ENCODE measurements around the gene ATP1B2.
A peak's percentile ranks its signal among the peaks of the same experiment; 100 is the strongest.

The ATP1B2 gene

GRCh38 chr17:7652388-7653356 lies 1.9 kb downstream of the ATP1B2 start:
- peaks cover 18% of the 10 kb centered on the region for H3K4me1 Mint-ChIP-seq
- ATAC-seq (no peak), DNase-seq (no peak)
- no peaks in the 10 kb centered on the region for H3K9me3 Mint-ChIP-seq
- no peak overlapping the region for H3K27ac Mint-ChIP-seq
- H3K27me3 Mint-ChIP-seq: peaks cover 55% of the 10 kb centered on the region
- no peak overlapping the region for H3K4me3 Mint-ChIP-seq

- H3K9me3 Mint-ChIP-seq: no peaks in the 10 kb centered on the region
- no peak for DNase-seq
- no peak overlapping the region for H3K27ac Mint-ChIP-seq
- H3K4me3 Mint-ChIP-seq: no peak overlapping the region
- peaks cover 15% of the 10 kb centered on the region for H3K4me1 Mint-ChIP-seq
- ATAC-seq: no peak
- H3K27me3 Mint-ChIP-seq: peaks cover 40% of the 10 kb centered on the region
Measured at GRCh38 chr17:7654832-7655540, 4.3 kb downstream of the ATP1B2 start.

GRCh38 chr17:7655541-7655840 lies 4.8 kb downstream of the ATP1B2 start:
- peaks cover 34% of the 10 kb centered on the region for H3K27me3 Mint-ChIP-seq
- peaks cover 10% of the 10 kb centered on the region for H3K4me1 Mint-ChIP-seq
- no peaks in the 10 kb centered on the region for H3K9me3 Mint-ChIP-seq
- H3K4me3 Mint-ChIP-seq: no peak overlapping the region
- no peak for DNase-seq
- no peak overlapping the region for H3K27ac Mint-ChIP-seq
- ATAC-seq: no peak

GRCh38 chr17:7656958-7657609 lies 6.4 kb downstream of the ATP1B2 start:
- Mint-ChIP-seq H3K4me3 (no peak overlapping the region), H3K9me3 (no peaks in the 10 kb centered on the region), H3K27me3 (peaks cover 19% of the 10 kb centered on the region), H3K4me1 (no peaks in the 10 kb centered on the region), H3K27ac (no peak overlapping the region)
- DNase-seq (no peak), ATAC-seq (no peak)

- Mint-ChIP-seq H3K4me3 (no peak overlapping the region), H3K4me1 (no peaks in the 10 kb centered on the region), H3K27me3 (no peaks in the 10 kb centered on the region), H3K9me3 (no peaks in the 10 kb centered on the region), H3K27ac (no peak overlapping the region)
- no peak for ATAC-seq
- DNase-seq: no peak
Measured at GRCh38 chr17:7667656-7668406, 17.1 kb downstream of the ATP1B2 start.

GRCh38 chr17:7668482-7668881 lies 17.8 kb downstream of the ATP1B2 start:
- H3K4me1 Mint-ChIP-seq: no peaks in the 10 kb centered on the region
- no peaks in the 10 kb centered on the region for H3K27me3 Mint-ChIP-seq
- no peak for ATAC-seq
- no peak overlapping the region for H3K27ac Mint-ChIP-seq
- DNase-seq: no peak
- H3K4me3 Mint-ChIP-seq: no peak overlapping the region
- H3K9me3 Mint-ChIP-seq: peaks cover 3% of the 10 kb centered on the region in 2 donors

GRCh38 chr17:7673239-7673638 lies 22.5 kb downstream of the ATP1B2 start:
- no peak overlapping the region for H3K4me3 Mint-ChIP-seq
- no peak overlapping the region for H3K27ac Mint-ChIP-seq
- DNase-seq: peak; percentile 28 to 42
- peaks cover 9 to 18% of the 10 kb centered on the region in 2 donors for H3K9me3 Mint-ChIP-seq
- H3K27me3 Mint-ChIP-seq: no peaks in the 10 kb centered on the region
- H3K4me1 Mint-ChIP-seq: no peaks in the 10 kb centered on the region
- ATAC-seq: no peak

- DNase-seq (no peak), ATAC-seq (no peak)
- no peaks in the 10 kb centered on the region for H3K27me3 Mint-ChIP-seq
- H3K4me1 Mint-ChIP-seq: peaks cover 5% of the 10 kb centered on the region
- H3K27ac Mint-ChIP-seq: no peak overlapping the region
- H3K9me3 Mint-ChIP-seq: peaks cover 9 to 18% of the 10 kb centered on the region in 2 donors
- H3K4me3 Mint-ChIP-seq: no peak overlapping the region
Measured at GRCh38 chr17:7674934-7675333, 24.2 kb downstream of the ATP1B2 start.

- Mint-ChIP-seq H3K9me3 (peaks cover 9 to 18% of the 10 kb centered on the region in 2 donors), H3K4me3 (no peak overlapping the region), H3K4me1 (peaks cover 6% of the 10 kb centered on the region), H3K27ac (peak overlapping the region in 1 of 2 donors; percentile 79), H3K27me3 (no peaks in the 10 kb centered on the region)
- ATAC-seq (no peak), DNase-seq (no peak)
Measured at GRCh38 chr17:7676533-7676932, 25.8 kb downstream of the ATP1B2 start.

GRCh38 chr17:7677388-7678067 lies 26.8 kb downstream of the ATP1B2 start:
- DNase-seq (no peak), ATAC-seq (no peak)
- no peak overlapping the region for H3K27ac Mint-ChIP-seq
- peaks cover 9 to 18% of the 10 kb centered on the region in 2 donors for H3K9me3 Mint-ChIP-seq
- peaks cover 6% of the 10 kb centered on the region for H3K4me1 Mint-ChIP-seq
- H3K4me3 Mint-ChIP-seq: no peak overlapping the region
- H3K27me3 Mint-ChIP-seq: no peaks in the 10 kb centered on the region

GRCh38 chr17:7684851-7685532 lies 34.3 kb downstream of the ATP1B2 start:
- Mint-ChIP-seq H3K4me1 (peaks cover 40% of the 10 kb centered on the region), H3K27me3 (no peaks in the 10 kb centered on the region)
- ATAC-seq: no peak

GRCh38 chr17:7685533-7686221 lies 35.0 kb downstream of the ATP1B2 start:
- Mint-ChIP-seq H3K9me3 (no peaks in the 10 kb centered on the region), H3K4me1 (peaks cover 45% of the 10 kb centered on the region), H3K27ac (peak overlapping the region; percentile 99 to 100), H3K4me3 (peak overlapping the region; percentile 94 to 96), H3K27me3 (no peaks in the 10 kb centered on the region)
- DNase-seq (peak; percentile 84 to 90), ATAC-seq (peak; percentile 72)

More at GRCh38 chr17:7684851-7685532, 34.3 kb downstream of the ATP1B2 start:
- no peak for DNase-seq
- Mint-ChIP-seq H3K4me3 (peak overlapping the region; percentile 94 to 96), H3K27ac (peak overlapping the region; percentile 99 to 100), H3K9me3 (no peaks in the 10 kb centered on the region)

GRCh38 chr17:7686222-7687071 lies 35.7 kb downstream of the ATP1B2 start:
- no peaks in the 10 kb centered on the region for H3K27me3 Mint-ChIP-seq
- H3K27ac Mint-ChIP-seq: peak overlapping the region; percentile 99 to 100
- ATAC-seq (peak; percentile 57), DNase-seq (peak; percentile 86 to 88)
- H3K4me1 Mint-ChIP-seq: peaks cover 45% of the 10 kb centered on the region
- H3K9me3 Mint-ChIP-seq: no peaks in the 10 kb centered on the region
- H3K4me3 Mint-ChIP-seq: peak overlapping the region; percentile 94 to 96

All from stimulated activated naive CD8-positive, alpha-beta T cell treated with anti-CD3 and anti-CD28 coated beads, Interleukin-15, amount 100 ng/mL, for 72 hours (primary cell).